ENCODE results near the gene CYLD.

Gene CYLD

DNA sequence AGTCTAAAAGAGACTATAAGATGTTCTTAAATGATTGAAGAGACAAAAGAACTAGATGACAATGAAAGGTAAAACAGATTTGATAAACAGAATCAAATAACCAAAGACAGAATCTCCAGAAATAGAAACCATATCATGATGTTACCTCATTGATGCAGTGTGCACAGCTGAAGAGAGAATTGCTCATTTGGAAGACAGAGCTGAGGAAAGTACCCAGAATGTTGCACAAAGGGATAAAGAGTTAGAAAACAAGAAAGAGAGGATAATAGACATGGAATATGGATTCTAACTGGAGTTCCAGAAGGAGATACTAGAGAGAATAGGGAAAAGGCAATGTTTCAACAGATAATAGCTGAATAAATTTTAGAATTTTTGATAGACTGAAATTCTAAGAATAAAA is 47.9 kb downstream of the CYLD start:
- DNase-seq, result no peak

DNA sequence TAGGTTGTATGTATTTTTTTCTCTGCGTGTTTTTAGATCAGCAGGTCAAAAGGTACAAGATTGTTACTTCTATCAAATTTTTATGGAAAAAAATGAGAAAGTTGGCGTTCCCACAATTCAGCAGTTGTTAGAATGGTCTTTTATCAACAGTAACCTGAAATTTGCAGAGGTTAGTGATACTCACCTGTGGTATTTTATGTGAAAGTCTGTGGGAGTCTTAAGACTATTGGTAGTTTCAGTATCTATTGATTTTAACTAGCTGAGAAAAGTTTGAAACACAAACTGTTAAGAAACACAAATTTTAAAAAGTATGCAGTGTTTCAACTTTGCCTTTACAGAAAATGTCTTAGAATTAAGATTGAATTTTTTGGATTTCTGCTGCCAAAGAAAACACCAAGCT is 49.6 kb downstream of the CYLD start:
- DNase-seq, result no peak

DNA sequence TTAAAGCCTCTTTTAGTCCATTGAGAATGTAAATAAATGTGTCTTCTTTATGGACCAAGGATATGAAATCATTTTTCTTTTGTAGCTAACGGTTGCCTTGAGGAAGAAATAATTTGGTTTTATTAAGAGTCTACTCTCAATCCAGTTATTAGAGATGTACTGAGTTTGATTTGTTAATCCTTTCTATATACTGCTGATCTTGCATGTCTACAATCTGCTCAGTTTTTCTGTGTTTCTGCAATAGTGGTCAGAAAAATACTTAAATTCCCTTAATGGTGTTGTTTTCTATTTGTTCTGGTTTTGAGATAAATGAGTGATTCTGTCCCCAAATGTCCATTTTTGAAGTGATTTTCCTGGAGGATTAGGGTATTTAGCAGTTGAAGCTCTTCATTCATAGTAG is 54.9 kb downstream of the CYLD start:
- no peak for DNase-seq

DNA sequence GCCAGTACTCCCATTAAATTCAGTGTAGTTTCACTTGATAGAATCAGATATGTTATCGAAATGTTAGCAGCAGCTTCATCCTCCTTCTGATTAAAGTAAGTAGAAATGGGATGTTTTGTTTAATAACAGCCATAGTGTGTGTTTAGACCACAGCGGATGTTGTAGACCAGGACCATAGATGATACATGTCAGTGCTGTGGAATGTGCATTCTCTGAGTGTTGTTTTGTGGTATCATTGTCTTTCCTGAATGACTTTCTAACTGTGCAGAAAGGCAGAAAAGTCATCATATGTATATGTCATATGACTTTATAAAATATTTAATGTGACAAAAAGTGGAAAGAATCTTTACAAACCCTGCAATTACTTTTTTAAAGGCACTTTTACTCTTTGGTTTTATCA is 55.6 kb downstream of the CYLD start:
- DNase-seq, result no peak

DNA sequence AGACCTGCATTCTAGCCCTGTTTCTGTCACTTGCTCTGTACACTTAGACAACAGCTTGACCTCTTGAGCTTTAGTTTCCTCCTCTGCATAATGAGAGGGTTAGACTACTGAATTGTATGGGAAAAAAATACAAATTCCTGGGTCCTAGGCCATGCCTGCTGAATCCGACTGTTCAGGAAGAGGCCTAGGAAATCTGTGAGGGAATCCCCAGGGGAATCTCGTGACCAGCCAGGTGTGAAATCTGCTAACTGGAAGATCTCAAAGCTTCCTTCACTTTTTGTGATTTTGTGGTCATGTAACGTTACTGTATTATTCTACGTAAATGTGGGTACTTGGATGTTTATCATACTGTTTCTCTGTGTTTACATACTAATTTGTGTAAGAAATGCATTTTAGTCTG is 58.2 kb downstream of the CYLD start:
- DNase-seq, result no peak

DNA sequence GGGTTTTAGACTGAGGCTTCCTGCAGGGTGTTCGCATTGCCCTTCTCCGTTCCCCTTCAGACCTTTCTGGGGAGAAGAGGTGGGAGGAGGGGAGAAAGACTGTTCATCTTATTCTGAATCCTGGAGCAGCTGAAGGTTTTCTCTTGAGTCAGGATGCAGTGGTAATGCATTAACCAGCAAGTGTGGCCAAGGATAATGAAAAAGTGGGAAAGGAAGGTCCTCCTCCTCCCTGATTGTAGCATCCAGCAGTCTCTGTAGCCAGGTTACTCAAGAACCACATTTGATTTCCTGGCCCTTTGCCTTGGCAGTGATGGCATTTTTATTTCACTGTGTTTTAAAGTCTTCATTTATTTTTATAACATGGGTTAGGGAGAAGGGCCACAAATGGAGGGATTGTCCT is 59.1 kb downstream of the CYLD start:
- no peak for DNase-seq

DNA sequence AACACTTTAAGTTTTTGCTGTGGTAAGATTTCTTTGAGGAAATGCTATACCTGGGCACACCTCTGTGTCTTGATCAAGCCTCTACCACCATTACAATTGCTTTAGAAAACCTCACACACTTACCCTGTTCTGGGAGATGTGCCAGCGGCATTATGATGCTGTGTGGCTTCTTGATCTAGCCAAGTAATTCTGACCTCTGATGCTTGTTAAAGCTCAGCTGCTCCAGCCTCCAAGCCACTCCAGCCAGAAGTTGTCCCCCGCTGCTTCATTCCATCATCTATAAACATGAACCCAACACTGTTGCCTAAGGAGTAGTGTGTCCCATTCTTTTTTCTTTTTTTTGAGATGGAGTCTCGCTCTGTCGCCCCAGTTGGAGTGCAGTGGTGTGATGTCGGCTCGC is 60.1 kb downstream of the CYLD start:
- DNase-seq, result no peak

DNA sequence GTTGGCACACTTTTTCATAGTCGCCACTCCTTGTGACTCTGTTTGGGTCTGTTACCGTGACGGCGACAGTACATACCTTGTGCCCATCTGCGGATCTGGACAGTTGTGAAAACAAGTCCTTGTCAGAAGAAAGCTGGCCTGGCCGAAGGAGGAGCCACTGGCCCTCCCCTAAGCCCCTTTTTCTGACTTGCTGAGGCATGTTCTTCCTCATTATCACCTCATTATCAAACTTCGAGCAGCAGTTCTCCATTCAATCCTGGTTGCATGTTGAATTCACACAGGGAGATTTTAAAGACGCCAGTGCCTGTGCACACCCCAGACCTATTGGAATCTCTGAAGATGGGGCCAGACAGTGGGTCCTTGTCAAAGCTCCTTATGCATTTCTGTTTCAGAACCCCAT is 61.1 kb downstream of the CYLD start:
- DNase-seq, result no peak

DNA sequence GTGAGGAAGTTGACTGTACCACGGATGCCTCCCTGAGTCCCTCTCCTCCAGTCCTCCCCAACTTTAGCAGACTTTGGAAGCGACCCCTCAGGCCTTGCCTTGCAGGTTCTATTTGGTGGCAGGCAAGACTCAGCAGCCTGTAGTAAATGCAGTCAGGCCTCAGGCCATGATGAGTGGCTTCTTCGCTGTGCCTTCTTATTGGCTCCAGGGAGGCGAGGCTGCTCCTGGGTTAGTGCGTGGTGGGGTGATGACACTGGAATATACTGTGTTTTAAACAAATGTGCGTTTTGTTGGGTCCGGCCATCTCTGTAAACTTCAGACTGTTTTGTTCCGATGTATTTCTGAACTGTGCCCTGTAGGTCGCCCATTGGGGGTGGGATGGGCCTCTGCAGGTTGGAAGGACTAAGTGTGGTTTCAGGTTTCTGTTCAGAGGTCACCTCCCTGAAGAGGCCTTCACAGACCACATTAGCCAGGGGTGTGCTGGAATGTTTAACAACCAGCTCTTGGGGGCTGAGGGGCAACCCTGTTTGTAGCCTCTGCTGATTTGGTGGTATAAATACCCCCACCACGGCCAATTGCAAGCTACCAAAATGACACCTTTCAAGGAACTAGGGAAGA is 62.5 kb downstream of the CYLD start:
- DNase-seq, result no peak

DNA sequence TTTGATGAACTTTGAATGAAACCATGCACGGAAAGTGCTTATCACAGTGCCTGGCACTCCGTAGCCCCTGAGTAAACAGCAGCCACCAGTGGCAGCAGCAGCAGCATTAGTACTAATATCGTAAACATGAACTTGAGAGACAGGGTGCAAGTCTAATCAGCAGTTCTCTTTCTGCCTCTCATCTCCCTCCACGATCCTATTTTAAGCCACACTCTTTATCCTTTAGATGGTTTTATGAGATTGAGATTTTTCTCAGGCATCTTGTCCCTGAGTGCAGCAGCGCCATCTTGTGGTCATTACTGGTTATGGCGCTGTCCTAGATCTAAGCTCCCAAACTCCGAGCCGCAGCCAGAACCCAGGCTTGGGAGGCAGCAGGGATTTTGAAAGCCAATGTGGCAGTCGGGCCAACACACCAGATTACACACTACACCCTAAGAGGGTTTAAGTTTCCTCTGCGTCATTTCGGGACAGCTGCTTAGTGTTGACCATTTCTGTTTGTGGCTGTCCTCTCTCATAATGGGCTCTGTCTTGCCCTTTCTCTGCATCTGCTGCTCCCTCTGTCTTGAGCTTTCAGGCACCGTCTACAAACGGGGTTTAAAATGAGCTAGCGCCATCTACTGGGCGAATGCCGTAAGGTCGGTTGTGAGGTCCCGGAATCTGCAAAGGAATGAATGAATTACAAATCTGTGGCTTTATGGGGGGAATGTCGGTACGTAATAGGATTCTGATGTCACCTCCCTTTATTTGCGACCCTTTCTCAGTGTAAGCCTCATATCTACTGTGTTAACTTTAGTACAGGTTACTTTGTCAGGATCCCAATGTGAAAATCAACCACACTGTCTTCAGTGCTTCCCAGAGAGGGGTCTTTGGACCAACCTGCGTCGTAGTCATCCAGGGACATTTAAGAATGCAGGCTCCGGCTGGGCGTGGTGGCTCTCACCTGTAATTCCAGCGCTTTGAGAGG is 64.5 kb downstream of the CYLD start:
- peak; percentile 90 for DNase-seq

DNA sequence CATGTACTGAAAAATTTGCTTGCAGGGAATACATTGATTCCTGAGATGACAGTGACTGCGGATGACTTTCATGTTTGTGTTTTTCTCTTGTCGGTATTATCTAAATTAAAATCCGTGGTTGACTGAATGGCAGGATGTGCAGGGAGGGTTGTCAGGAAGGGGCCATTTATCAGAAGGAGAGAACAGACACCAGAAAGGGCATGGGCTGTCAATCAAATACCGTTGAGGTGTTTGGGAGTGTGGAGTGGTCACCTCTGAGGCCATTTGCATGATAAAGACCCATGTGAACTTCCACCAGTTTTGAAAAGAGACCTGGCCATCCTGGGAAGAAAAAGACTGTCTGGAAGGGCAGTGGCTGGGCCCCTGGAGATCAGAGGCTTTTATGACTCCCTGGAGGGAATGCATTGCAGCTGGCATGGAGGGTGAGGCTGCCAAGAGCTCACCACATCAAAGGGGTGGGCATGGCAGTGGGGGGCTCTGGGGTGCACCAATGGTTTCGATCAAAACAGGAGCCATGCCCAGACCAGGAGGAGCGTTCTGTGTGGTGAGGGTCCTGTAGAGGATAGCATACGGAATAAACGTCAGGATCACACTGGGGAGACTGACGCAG is 67.1 kb downstream of the CYLD start:
- no peak for DNase-seq

DNA sequence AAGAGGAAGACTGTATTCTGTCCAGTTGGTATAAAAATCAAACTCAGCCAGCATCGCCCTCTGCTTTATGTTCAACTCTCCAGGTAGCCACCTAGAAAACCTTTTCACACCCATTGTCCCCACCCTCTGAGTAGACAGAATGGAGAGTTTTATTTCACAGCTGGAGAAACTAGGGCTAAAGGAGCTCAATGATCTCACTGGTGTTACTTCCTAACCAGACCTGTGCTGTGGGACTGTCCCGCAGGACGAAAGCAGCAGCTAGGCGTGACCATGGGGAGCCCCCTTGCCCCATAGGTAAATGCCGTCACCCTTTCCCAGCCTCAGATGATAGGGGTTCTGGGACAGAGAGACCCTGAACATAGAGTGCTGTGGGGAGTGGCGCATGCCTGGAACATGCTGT is 67.7 kb downstream of the CYLD start:
- DNase-seq, result no peak

DNA sequence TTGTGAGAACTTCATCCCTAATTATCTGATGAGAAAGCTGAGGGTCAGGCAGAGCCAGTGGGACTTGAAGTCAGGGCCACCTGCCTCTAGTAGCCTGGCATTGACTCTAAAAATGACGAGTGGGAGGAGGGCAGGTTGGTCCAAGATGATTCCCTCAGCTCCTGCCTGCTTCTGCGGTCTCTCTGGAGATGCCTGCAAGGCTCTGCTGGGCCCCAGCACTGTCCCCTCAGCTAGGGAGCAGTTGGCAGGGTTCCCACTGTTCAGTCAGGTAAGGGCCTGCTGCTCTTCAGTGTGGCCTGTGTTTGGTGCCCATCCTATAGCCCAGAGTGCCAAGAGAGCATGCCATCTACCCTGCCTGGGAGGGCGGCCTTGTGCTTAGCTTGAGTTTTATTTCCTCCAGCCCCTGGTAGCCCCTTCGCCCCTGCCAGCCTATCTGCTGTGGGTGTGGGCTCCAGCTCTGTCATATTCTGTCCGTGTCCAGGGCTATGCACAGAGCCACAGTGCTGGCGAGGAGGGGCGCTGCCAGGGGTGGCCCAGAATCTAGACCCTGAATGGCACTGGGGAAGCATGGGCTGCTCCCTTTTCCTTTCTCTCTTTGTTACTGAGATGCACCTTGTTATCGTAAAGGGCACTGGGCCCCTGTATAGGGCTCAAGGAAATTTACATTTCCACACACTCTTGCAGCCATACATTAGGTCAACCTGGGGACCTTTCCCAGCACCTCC is 68.5 kb downstream of the CYLD start:
- no peak for DNase-seq

DNA sequence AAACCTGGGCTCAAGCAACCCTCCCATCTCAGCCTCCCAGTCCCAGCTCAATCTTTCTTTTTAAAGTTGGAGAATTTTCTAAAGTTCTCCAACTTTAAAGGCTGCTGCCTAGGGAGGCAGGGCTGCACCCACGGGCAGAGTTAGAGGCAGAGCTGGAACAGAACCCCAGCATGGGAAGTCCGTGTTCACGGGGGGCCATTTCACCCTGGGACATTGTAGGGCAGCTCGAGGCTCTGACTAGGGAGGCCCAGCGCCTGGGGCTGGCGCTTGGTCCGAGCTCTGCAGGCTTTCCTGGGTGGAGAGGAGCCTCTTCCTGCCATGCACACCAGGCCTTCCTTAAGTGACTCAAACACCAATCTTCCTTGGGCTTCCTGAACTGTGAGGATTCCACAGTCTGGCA is 70.2 kb downstream of the CYLD start:
- DNase-seq, result no peak

DNA sequence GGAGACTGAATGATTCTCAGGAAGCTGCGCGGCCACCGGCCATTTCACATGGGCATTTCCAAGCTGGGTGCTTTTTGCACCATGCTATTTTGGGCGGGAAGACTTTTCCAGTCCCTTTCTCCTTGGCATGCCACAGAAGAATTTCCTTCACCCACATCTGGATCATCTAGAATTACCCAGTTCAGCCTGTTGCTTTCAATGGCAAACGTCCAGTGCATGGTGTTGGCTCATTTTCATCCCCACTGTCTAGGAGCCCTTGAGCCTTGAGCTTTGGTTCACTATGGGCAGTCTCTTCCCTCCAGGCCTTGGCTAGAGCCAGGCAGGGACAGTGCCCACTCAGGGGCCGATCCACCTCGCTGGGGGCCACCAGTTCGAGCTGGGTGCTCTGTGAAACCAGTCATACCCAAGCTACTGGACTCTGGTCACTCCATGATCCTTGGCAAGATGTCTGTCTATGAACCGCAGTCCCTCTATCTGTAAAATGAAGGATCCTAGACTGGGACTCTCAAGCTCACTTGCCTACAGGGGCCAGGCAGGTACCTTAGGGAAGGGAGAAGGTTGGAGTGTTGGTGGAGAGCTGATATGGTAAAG is 71.1 kb downstream of the CYLD start:
- no peak for DNase-seq

DNA sequence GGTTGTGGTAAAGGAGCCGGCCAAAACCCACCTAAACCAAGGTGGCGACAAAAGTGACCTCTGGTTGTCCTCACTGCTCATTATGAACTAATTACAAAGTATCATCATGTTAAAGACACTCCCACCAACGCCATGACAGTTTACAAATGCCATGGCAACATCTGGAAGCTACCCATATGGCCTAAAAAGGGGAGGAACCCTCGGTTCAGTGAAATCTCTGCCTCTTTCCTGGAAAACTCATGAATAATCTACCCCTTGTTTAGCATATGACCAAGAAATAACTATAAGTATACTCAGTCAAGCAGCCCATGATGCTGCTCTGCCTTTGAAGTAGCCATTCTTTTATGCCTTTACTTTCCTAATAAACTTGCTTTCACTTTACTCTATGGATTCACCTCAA is 72.2 kb downstream of the CYLD start:
- DNase-seq, result no peak

DNA sequence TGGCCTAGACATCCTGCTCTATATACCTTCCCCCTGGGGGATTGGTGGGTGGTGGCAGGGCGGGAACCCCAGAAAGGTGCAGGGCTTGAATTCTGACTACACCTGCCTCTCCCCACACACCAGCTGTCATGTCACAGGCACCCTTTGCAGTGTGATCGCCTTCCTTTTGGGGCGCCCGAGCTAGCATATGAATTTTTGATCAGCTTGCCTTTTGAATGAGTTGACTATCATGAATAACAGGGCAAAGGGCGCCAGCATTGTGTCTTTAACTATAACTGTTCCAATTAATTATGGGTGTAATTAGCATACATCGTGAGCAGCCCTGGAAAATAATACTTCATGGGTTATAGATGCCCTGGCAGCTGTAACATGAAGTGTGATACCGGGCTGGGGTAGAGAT is 72.7 kb downstream of the CYLD start:
- no peak for DNase-seq

DNA sequence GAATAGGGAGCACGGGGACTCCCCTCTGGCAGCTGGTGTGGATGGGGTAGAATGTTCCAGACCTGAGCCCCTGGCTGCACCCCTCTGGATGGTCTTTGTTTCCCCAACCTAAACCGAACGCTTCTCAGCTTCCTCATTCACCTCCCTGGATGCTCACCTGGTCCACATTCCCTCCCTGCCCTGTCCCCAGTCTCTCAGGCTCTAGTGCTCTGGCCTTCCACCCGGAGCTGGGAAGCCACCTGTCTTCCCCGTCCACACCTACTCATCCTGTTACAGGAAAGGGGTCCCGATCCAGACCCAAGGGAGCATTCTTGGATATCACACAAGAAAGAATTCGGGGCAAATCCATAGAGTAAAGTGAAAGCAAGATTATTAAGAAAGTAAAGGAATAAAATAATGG is 73.5 kb downstream of the CYLD start:
- no peak for DNase-seq

DNA sequence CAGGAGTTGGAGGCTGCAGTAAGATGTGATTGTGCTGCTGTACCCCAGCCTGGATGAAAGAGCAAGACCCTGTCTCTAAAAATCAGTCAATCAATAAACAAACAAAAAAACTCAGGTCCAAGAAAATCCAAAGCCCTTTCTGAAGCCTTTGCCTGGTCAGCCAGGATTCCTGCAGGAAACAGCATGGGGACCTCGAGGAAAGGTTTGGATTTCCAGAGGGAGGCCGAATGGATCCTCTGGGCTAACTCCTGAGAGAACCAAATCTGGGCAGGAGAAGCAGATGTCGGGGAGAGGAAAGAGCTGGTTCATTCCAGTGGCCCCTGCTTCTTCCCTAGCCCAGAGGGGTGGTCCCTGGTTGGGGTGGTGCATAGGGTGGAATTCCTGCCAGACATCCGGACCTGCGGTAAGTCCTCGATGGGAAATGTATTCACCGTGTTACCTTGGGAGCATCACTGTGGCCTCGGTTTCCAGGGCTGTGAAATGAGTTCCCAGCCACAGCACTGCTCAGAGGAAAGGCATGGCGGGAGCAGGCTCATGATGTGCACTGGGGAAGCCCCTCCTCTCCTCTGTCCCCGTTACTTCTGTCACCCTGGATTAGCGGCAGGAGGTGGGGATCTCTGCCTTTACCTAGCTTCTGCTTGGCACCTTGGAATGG is 75.1 kb downstream of the CYLD start:
- no peak for DNase-seq

DNA sequence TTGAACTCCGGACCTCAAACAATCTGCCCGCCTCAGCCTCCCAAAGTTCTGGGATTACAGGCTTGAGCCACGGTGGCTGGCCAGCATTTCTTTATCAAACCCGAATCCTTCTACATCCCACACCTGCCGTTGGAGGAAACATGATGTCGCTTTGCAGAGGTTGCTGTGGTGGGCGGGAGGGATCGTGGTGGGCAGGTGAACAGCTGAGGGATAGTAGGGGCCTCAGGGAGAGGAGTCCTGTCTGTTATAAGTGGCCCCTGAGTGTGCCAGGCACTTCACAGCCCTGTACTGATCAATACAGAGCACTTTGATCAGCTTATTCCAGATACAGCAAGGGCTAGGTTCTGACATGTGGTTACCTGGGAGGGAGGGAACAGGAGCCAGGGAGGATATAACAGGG is 76.5 kb downstream of the CYLD start:
- no peak for DNase-seq

DNA sequence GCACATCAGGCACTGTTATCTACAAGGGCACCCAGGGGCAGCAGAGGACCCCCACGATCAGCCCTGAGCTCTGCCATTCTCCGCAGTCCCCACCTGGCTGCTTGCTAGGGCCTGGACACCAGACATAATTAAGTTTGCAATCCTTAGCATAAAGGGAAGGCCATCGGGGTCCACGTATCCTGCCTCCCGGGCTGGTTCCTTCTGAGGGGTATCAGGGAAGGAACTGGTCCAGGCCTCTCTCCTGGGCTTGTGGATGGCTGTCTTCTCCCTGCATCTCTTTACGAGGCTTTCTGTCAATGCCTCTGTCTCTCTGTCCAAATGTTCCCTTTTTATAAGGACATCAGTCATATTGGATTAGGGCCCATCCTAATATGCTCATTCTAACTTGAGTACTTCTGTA is 77.8 kb downstream of the CYLD start:
- DNase-seq, result no peak

DNA sequence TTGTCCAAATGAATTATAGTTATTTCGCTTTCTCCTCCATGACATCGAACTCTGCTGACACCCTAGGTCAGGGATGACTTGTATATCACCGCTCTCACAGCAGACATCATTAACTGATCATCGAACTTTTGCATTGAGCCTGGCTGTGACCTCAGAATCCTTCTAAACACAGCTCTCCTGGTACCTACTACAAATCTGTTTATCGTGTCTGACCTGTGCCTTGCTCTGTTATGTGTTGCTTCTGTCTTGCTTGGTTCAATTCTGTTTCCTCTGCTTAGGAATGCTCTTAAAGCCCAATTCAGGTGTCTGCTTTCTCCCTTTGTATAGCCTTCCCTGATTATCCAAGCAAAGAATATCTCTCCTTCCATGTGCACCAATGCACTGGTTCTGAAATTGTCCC is 78.3 kb downstream of the CYLD start:
- DNase-seq, result no peak

DNA sequence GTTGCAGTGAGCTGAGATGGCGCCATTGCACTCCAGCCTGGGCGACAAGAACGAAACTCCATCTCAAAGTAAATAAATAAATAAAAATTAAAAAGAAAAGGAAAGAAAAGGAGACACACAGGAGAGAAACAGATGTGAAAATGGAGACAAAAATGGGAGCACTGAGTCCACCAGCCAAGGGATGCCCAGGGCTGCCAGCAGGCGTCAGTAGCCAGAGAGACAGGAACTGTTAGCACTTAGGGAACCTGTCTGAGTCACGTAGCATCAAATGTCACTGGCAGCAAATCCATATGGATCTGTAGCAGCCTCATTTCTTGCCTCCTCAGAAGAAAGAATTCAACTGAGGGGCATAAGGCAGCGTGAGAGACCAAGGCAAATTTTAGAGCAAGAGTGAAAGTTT is 79.7 kb downstream of the CYLD start:
- no peak for DNase-seq

Data from islet precursor cell (in vitro differentiated cells).